Measurements from ENCODE around the gene TP53BP1.

Gene TP53BP1

GRCh38 chr15:43487271-43487895 lies 5.6 kb downstream of the TP53BP1 start:
- no peak for DNase-seq

- DNase-seq = no peak
These were observed 8.5 kb downstream of the TP53BP1 start for GRCh38 chr15:43484455-43484854.

- DNase-seq = peak; percentile 24
These were observed 9.4 kb downstream of the TP53BP1 start for GRCh38 chr15:43483297-43484128.

DNA sequence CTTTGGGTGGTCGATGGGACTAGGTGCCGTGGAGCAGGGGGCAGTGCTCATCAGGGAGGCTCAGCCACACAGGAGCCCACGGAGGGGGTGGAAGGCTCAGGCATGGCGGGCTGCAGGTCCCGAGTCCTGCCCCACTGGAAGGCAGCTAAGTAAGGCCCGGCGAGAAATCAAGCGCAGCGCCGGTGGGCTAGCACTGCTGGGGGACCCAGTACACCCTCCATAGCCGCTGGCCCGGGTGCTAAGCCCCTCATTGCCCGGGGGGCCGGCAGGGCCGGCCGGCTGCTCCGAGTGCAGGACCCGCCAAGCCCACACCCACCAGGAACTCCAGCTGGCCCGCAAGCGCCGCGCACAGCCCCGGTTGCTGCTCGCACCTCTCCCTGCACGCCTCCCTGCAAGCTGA lies 19.1 kb downstream of the TP53BP1 start:
- no peak for DNase-seq

DNA sequence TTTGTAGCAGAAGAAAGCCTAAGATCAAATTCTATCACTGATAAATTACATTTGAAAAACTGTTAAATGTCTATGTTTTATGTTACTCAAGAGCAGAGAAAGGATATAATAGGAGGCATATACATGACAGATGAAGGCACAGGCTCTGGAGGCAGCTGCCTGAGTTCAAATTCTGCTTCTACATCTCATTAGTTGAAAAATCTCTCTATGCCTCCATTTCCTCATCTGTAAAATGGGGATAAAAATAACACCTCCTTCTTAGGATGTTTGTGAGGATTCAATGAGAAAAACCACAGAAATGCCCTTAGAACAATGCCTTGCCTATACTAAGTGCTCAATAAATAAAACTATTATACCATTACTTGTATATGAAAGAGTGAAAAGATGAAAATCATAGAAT lies 21.0 kb downstream of the TP53BP1 start:
- no peak for DNase-seq

DNA sequence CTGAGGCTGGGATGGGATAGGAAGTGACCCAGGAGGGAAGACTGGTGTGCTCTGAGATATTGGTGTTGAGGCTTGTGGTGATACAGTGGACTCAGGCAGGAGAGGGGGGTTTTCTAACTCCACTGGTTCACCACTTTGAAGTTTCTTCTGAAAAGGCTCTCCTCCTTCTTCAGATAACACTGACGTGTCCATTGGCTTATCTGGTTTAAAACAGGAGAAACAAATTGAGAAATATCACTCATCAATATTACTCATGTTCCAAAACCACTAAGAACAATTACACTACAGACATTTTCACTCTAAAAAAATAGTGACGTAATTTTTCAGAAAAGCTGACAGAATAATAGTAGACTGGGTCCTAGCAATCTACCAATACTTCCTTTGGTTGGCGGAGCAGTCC lies 23.1 kb downstream of the TP53BP1 start:
- peak; percentile 76 for DNase-seq

DNA sequence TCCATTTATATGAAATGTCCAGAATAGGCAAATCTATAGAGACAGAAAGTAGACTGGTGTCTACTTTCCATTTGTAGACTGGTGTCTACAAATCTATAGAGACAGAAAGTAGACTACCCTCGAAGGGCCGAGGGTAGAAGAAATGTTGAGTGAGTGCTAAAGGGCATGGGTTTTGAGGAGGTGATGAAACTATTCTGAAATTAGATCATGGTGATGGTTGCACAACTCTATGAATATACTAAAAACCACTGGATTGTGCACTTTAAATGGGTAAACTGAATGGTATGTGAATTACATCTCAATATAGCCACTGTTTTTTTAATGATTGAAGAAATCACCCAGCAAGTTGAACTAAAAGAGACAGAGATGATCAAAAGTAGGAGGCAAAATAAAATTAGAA lies 27.9 kb downstream of the TP53BP1 start:
- DNase-seq = peak; percentile 89

- DNase-seq = no peak
These were observed 29.0 kb downstream of the TP53BP1 start for GRCh38 chr15:43463998-43464397.

DNA sequence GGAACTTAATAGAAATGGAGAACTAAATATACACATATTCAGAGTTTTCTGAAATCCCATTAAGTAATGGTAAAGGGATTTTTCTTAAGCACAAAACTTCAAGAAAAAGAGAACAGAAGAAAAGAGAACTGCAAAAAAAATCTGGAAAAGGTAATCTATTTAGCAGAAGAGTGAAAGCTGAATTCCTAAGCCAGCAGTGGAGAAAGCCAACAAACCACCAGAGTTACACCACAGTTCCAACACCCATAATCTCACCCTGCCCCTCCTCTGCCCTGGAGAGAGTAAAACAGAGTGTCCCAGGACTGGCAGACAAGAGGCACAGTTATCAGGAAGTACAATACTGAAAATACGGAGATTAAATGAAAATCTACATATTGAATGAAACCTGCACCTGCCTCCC lies 29.4 kb downstream of the TP53BP1 start:
- DNase-seq = no peak

DNA sequence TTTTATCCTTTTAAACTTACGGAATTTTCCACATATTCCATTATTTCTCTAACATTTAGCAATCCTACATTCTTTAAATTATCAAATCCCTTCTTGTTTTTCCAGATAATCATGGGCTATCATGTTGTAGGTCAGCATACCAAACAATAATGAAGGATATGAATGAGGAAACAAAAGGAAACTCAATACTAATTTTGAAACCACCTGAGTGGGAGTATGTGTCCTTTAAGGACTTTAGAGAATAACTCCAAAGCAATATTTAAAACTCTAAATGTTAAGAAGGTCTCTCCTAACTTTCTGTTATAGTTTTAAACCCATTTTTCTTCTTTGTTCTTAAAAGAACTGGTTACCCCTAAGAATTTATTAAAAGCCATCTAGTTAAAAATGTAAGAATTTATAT lies 43.0 kb downstream of the TP53BP1 start:
- DNase-seq = no peak

GRCh38 chr15:43446344-43446743 lies 46.6 kb downstream of the TP53BP1 start:
- no peak for DNase-seq

DNA sequence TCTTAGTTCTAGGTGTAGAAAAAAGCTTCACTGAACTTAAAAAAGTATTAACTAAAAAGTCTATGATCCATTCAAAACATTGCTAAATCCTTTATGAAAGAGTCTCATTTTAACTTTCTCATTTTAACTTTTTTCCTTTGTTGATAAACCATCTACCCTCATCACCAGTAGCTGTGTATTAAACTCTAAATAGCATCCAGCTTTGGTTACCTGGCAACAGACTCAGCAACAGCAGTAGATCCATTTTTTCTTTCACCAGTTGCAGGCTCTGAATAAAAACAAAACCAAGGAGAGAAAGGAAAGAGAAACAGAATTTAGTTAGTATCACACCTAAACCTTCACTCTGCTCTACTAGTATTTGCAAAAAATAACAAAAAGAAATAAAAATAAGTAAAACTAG lies 51.6 kb downstream of the TP53BP1 start:
- DNase-seq = peak; percentile 11

DNA sequence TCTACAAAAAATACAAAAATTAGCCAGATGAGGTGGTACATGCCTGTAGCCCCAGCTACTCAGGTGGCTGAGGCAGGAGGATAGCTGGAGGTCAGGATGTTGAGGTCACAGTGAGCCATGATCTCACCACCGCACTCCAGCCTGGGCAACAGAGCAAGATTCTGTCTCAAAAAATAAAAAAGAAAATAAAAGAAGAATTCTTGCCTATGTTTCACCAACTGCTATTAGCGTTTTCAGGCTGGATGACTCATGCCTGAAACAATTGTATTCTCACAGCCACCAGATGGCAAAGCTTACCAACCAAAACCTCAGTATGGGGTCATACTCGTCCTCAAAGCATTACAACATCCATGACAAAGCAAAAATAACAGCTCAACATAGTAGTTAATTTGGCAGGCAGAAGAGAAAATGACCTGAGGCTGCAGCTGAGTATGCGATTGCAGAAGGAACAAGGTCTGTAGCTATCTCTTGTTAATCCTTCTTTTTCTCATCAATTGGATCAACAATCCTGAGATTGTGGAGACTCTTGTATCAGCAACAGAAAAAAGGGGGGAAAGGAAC lies 52.2 kb downstream of the TP53BP1 start:
- peak; percentile 94 for DNase-seq

- DNase-seq = no peak
These were observed 53.7 kb downstream of the TP53BP1 start for GRCh38 chr15:43439268-43439667.

DNA sequence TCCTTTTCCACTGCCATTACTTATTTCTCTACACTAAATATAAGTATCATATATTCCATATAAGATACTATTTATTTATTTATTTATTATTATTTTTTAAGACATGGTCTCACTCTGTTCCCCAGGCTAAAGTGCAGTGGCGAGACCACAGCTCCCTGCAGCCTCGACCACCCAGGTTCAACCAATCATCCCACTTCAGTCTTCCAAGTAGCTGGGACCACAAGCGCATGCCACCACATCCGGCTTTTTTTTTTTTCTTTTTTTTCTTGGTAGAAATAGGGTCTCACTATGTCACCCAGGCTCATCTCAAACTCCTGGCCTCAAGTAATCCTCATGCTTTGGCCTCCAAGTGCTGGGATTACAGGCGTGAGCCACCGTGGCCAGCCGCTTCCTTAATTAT lies 56.6 kb downstream of the TP53BP1 start:
- DNase-seq = no peak

- DNase-seq = no peak
These were observed 58.5 kb downstream of the TP53BP1 start for GRCh38 chr15:43434446-43434845.

DNA sequence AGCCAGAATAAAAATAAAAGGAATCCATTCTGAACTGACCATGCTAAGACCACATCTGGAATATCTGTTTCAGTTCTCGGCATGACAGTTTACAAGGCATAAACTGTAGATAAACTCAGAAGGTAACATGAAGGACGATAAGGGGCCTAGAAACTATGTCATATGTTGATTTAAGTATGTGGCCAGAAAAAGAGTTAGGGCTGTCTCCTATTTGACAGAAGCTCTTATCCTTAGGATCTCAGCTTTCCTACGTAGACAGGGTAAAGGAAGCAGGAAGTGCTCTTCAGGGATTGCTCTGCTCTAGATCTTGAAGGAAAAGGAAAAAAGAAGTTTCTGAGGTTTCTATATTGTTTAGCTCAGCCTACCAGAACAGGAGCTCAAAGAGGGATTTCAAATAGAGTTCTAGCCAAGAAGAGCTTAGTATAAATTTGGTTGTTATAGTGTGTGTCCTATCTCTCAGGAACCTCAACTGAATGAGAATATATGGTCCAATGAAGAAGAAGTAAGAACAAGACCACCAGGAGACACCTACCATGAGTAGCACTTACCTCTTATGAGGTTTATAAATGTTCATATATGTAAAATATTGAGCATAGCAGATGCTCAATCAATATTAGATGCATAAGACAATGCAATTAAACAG lies 59.2 kb downstream of the TP53BP1 start:
- no peak for DNase-seq

- no peak for DNase-seq
These were observed 59.8 kb downstream of the TP53BP1 start for GRCh38 chr15:43433165-43433564.

DNA sequence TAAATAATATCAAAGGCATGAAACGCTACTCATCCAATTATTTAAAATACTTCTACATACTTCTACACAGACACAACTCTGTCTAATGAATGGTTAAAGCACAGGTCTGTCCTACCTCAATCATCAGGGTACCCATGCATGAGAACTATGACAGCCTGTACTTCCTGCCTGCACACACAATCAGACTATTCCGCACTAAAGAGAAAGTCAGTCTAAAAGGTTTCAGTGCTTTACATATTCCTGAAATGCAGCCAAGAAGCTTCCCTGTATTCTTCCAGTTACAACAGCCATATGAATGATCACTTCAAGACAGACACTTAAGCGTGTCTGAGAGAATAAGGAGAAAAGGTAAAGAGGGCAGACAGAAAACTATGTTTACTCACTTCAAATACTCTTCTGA lies 63.3 kb downstream of the TP53BP1 start:
- no peak for DNase-seq

DNA sequence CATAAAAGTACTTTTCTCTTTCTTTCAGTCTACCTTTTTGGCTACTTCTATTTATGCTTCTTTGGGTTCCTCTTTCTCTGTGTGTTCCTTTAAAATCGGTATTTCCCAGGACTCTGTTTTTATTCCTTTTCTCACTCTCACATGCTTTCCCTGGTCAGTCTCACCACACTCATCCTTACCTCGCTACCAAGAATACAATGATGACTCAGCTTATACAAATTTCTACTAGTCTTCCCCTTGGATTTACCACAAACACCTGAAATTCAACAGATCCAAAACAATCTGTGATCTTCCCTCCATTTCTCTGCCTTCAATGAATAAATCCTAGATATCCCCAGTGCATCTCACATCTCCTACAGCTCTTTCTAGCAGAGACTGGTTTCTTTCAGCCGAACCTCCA lies 69.2 kb downstream of the TP53BP1 start:
- no peak for DNase-seq

- DNase-seq = no peak
These were observed 72.1 kb downstream of the TP53BP1 start for GRCh38 chr15:43420876-43421275.

DNA sequence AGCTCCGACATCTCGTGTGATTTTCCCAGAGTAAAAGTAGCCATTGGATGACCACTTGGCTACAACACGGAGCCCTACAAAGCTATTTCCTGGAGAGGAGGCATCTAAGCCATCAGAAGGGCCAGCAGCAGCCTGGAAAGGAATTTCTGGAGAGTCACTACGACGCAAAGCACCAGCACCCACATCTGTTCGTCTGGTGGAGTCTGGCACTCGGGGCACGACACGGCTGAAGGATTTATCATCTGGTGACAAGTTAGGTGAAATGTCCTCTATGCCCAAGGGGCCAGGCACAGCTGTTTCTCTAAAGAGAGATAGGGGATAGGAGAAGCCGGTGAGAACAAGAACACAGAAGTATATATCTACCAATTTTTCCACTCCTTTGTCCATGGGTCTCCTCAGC lies 72.5 kb downstream of the TP53BP1 start:
- no peak for DNase-seq

DNA sequence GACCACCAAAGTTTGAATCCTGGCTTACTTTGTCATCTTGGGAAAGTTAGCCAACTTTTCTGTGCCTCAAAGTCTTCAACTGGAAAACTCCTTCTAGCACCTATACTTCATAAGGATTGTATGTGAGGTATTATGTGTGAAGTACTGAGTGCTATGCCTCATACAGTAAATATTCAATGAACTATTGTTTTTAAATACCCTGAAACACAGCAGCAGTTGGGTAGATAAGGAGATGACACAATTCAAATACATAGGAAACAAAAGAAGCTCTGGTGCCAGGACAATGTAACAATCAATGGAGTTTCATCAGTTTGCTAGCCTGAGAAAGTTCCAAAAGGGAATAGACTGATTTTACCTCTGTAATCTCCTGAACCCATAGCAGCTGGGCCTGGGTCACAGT lies 78.8 kb downstream of the TP53BP1 start:
- no peak for DNase-seq

DNA sequence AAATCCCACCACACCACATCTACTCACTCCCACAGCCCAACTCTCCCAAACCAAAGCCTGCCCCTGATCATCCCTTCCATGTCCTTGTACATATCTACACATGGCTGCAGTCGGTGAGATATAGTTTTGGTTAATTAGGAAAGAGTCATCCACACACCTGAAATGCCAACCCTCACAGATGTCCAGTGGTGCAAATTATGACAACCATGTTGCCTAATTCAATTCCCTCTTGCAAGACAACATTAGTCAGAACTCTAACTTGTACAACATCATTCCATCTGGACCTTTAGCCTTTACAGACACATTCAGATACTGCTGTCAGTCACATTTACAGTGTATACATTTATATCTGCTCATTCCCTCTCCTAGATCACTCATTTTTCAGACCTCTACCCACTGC lies 80.9 kb downstream of the TP53BP1 start:
- no peak for DNase-seq

Data from HCEC 1CT (cell line).